Mammary epithelial cell (primary cell): ENCODE data around the gene CUX1.

ENCODE experiments used
- CTCF ChIP-seq, 2 donors: IDR thresholded peaks in 1 of 2; conservative IDR thresholded peaks in 1 of 2; 2 replicates each; pipeline ENCODE4 v1.5.1; 2011 to 2012; ENCODE audit warnings: inconsistent platforms in 2 of 2, low read length in 2 of 2, mild to moderate bottlenecking in 2 of 2, control low read depth in 1 of 2, low read depth in 1 of 2; ENCODE audit not compliant: insufficient read depth in 1 of 2; ENCODE audit errors: extremely low read depth in 1 of 2
- EZH2 ChIP-seq: IDR thresholded peaks from 2 replicates; pipeline ENCODE4 v1.6.1; 2012; ENCODE audit warnings: low read length, inconsistent platforms, borderline replicate concordance

GRCh38 chr7:101824440-101824839, 7.0 kb downstream of the CUX1 start:
- TF ChIP-seq CTCF (conservative IDR thresholded peaks at IDR 0.05 in 1 of 2, IDR thresholded peaks at IDR 0.05 in 1 of 2; ENCODE audit: extremely low read depth in 1 of 2, insufficient read depth in 1 of 2, low read depth in 1 of 2, low read length in 2 of 2) (no peak), EZH2 (no peak)
